Measurements from ENCODE around the gene DMTF1. TPM values are rescaled to one million over a fixed set of nuclear protein-coding genes. Genes with fewer than 3 reads are reported as not detected.

DMTF1 gene
- polyA plus RNA-seq, 2 of the 4 experiments (the other 2 are of a cell fraction) = 37.3 to 124 TPM

DNA sequence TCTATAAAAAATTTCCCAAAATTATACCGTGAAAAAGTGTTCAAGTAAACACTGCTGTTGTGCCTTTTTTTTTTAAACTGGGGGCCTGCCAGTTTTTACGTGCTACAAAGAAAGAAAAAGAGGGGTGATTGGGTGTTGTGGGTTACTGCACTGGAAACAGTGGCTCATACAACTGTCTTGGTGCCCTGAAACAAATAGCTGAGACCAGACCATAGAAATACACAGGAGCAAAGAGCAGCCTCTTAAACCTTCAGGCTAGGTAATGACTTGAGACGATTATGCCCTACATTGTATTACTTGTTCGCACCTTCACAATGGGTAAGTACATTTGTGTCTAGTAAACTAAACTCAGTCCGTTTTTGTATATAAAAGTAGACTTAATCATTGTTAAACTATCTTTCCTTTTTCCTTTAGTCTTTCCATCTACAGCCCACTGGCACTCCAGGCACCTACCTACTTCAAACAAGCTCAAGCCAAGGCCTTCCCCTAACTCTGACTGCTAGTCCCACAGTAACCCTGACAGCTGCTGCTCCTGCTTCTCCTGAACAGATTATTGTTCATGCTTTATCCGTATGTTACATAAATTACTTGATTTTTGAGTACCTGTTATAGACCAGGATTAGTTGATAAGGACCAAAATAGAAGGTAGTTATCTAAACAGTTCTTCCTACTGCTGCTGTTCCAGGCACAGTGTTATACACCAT is 40.7 kb downstream of the DMTF1 start:
- Histone ChIP-seq H3K4me1 (no peaks in the 10 kb centered on the region), H3K9me3 (no peaks in the 10 kb centered on the region), H3K27ac (no peak overlapping the region), H3K4me2 (no peak overlapping the region), H3K4me3 (no peak overlapping the region)
- TF ChIP-seq, protein P1, sequence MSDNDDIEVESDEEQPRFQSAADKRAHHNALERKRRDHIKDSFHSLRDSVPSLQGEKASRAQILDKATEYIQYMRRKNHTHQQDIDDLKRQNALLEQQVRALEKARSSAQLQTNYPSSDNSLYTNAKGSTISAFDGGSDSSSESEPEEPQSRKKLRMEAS (IDR thresholded peaks at IDR 0.05) = no peak
- TF ChIP-seq NR3C1 (IDR thresholded peaks at IDR 0.05) (no peak), RARB (CRISPR knock-in tag; IDR thresholded peaks at IDR 0.05) (no peak), EHMT2 (IDR thresholded peaks at IDR 0.05; ENCODE audit: low read depth) (no peak), RAD21 (conservative IDR thresholded peaks at IDR 0.05 in 1 of 2, IDR thresholded peaks at IDR 0.05 in 1 of 2) (no peak)
- CTCF ChIA-PET = interaction anchor here (1.0 kb wide), 1 partner anchor 45 kb away, joined by 5 read pairs; no protein-coding TSS in a partner anchor
- ATAC-seq (no peak), DNase-seq (ENCODE audit: low read depth in 1 of 2, low spot score in 1 of 2) (no peak), FAIRE-seq (no peak)
- WGBS (ENCODE audit: missing lambda C conversion rate) = 91% methylated on average over 6 of the region's 6 CpGs
- POLR2A ChIA-PET = no interaction called here

DNA sequence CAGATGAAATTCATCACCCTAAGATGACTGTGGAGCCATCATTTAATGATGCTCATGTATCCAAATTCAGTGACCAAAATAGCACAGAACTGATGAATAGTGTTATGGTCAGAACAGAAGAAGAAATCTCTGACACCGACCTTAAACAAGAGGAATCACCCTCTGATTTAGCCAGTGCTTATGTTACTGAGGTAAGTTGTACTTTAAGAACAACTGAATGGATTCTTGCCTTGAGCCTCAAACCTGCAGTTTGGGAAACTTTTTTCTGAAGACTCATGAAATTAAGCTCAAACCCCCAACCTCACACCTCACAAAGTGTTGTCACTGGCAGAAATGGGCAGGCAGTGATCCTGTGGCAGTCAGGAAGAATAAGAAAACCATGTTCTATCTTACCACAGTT is 41.7 kb downstream of the DMTF1 start:
- no peak for FAIRE-seq
- no peak overlapping the region for H3K27ac ChIP-seq
- no peaks in the 10 kb centered on the region for H3K9me3 ChIP-seq
- H3K4me2 ChIP-seq = no peak overlapping the region
- ChIA-PET POLR2A (no interaction called here), CTCF (interaction anchor here (0.7 kb wide), 1 partner anchor 9 kb away, joined by 3 read pairs; no protein-coding TSS in a partner anchor)
- H3K4me3 ChIP-seq = no peak overlapping the region
- 92% methylated on average over 1 of the region's 1 CpG for WGBS (ENCODE audit: missing lambda C conversion rate)
- no peak for ATAC-seq
- no peak for DNase-seq (ENCODE audit: low read depth in 1 of 2, low spot score in 1 of 2)
- no peaks in the 10 kb centered on the region for H3K4me1 ChIP-seq
- TF ChIP-seq PHF8 (IDR thresholded peaks at IDR 0.05; ENCODE audit: borderline replicate concordance, low read depth) = no peak
- TF ChIP-seq PBX3 (IDR thresholded peaks at IDR 0.05) = no peak
- TF ChIP-seq CTCF (IDR thresholded peaks at IDR 0.05) = no peak
- TF ChIP-seq, protein P2, sequence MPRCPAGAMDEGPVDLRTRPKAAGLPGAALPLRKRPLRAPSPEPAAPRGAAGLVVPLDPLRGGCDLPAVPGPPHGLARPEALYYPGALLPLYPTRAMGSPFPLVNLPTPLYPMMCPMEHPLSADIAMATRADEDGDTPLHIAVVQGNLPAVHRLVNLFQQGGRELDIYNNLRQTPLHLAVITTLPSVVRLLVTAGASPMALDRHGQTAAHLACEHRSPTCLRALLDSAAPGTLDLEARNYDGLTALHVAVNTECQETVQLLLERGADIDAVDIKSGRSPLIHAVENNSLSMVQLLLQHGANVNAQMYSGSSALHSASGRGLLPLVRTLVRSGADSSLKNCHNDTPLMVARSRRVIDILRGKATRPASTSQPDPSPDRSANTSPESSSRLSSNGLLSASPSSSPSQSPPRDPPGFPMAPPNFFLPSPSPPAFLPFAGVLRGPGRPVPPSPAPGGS (IDR thresholded peaks at IDR 0.05) = no peak
- TF ChIP-seq POLR2A (IDR thresholded peaks at IDR 0.05; ENCODE audit: low read length) = no peak
- no peak for TF ChIP-seq HOXB5 (CRISPR knock-in tag; IDR thresholded peaks at IDR 0.05)
- no peak for TF ChIP-seq HOXB13 (CRISPR knock-in tag; IDR thresholded peaks at IDR 0.05; ENCODE audit: low read depth)
- TF ChIP-seq POLR2AphosphoS2 (conservative IDR thresholded peaks at IDR 0.05; ENCODE audit: low read length) = no peak
- TF ChIP-seq EP300 (IDR thresholded peaks at IDR 0.05) = no peak
- TF ChIP-seq TP53 (CRISPR knock-in tag; IDR thresholded peaks at IDR 0.05) = no peak
- no peak for TF ChIP-seq CBX2 (IDR thresholded peaks at IDR 0.05; ENCODE audit: borderline replicate concordance, low read depth)

- no peak for ATAC-seq
- CTCF ChIA-PET = no interaction called here
- no peak for FAIRE-seq
- POLR2A ChIA-PET = no interaction called here
- DNase-seq (ENCODE audit: low read depth in 1 of 2, low spot score in 1 of 2) = no peak
- 96% methylated on average over 1 of the region's 1 CpG for WGBS (ENCODE audit: missing lambda C conversion rate)
- Histone ChIP-seq H3K4me3 (no peak overlapping the region), H3K4me1 (no peaks in the 10 kb centered on the region), H3K27ac (no peak overlapping the region), H3K4me2 (no peak overlapping the region), H3K9me3 (peaks cover 4% of the 10 kb centered on the region; the same call in 1 of the 3 replicates)
- TF ChIP-seq RNF2 (IDR thresholded peaks at IDR 0.05; ENCODE audit: borderline replicate concordance, low read depth) (no peak), RARB (CRISPR knock-in tag; IDR thresholded peaks at IDR 0.05) (no peak), HOXA7 (CRISPR knock-in tag; IDR thresholded peaks at IDR 0.05) (no peak), HOXB5 (CRISPR knock-in tag; IDR thresholded peaks at IDR 0.05) (no peak), HMGXB4 (CRISPR knock-in tag; IDR thresholded peaks at IDR 0.05; ENCODE audit: borderline replicate concordance) (no peak), NPAS2 (CRISPR knock-in tag; IDR thresholded peaks at IDR 0.05; ENCODE audit: borderline replicate concordance) (no peak), CHD4 (IDR thresholded peaks at IDR 0.05; ENCODE audit: borderline replicate concordance) (no peak), CEBPB (IDR thresholded peaks at IDR 0.05) (no peak), ZNF302 (CRISPR knock-in tag; IDR thresholded peaks at IDR 0.05) (no peak), FOSB (CRISPR knock-in tag; IDR thresholded peaks at IDR 0.05) (no peak), EHMT2 (IDR thresholded peaks at IDR 0.05; ENCODE audit: low read depth) (no peak), KDM5A (IDR thresholded peaks at IDR 0.05) (no peak)
- TF ChIP-seq, protein P3, sequence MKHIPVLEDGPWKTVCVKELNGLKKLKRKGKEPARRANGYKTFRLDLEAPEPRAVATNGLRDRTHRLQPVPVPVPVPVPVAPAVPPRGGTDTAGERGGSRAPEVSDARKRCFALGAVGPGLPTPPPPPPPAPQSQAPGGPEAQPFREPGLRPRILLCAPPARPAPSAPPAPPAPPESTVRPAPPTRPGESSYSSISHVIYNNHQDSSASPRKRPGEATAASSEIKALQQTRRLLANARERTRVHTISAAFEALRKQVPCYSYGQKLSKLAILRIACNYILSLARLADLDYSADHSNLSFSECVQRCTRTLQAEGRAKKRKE (CRISPR knock-in tag; IDR thresholded peaks at IDR 0.05; ENCODE audit: low read depth) = no peak
- TF ChIP-seq, protein P1 (IDR thresholded peaks at IDR 0.05) = no peak
Observed at GRCh38 chr7:87199241-87199640, 47.0 kb downstream of the DMTF1 start.

Data from A549 (cell line).